Stomach smooth muscle (tissue), 2 donors: Measurements from ENCODE around the gene FGD3.

ENCODE experiments used
- H3K27ac ChIP-seq: one replicate; pipeline ENCODE4 v1.7.0; 2013; ENCODE audit warnings: mild to moderate bottlenecking, low read length, inconsistent platforms
- H3K27me3 ChIP-seq, 2 donors: one replicate each; pipeline ENCODE4 v1.7.0; 2013; ENCODE audit warnings: low read length in 2 of 2; ENCODE audit not compliant: insufficient read depth in 2 of 2, control insufficient read depth in 1 of 2
- H3K36me3 ChIP-seq, 2 donors: one replicate each; pipeline ENCODE4 v1.7.0; 2013; ENCODE audit warnings: low read length in 2 of 2; ENCODE audit not compliant: control insufficient read depth in 2 of 2, insufficient read depth in 2 of 2
- H3K4me1 ChIP-seq: one replicate; pipeline ENCODE4 v1.7.0; 2013; ENCODE audit warnings: low read length; ENCODE audit not compliant: control insufficient read depth, insufficient read depth
- H3K4me3 ChIP-seq, 2 donors: one replicate each; pipeline ENCODE4 v1.7.0; 2013; ENCODE audit warnings: low read length in 2 of 2
- H3K9ac ChIP-seq, 2 donors: one replicate each; pipeline ENCODE4 v1.7.0; 2013; ENCODE audit warnings: low read length in 2 of 2, mild to moderate bottlenecking in 1 of 2
- H3K9me3 ChIP-seq, 2 donors: one replicate each; pipeline ENCODE4 v1.7.0; 2013; ENCODE audit warnings: low read length in 2 of 2; ENCODE audit not compliant: control insufficient read depth in 2 of 2
- donor health status: healthy.
- donor health status: Pancreatic carcinoma.

Gene FGD3

GRCh38 chr9:92944921-92945320, 2.4 kb upstream of the FGD3 start:
- Histone ChIP-seq H3K9me3 (no peaks in the 10 kb centered on the region), H3K4me3 (no peak overlapping the region), H3K27ac (no peak overlapping the region), H3K9ac (no peak overlapping the region), H3K4me1 (peaks cover 9% of the 10 kb centered on the region), H3K36me3 (no peaks in the 10 kb centered on the region), H3K27me3 (peaks cover 24 to 26% of the 10 kb centered on the region in 2 donors)

- no peak overlapping the region for H3K27ac ChIP-seq
- H3K4me1 ChIP-seq, result peaks cover 9% of the 10 kb centered on the region
- H3K4me3 ChIP-seq, result no peak overlapping the region
- H3K9ac ChIP-seq, result no peak overlapping the region
- no peaks in the 10 kb centered on the region for H3K9me3 ChIP-seq
- peaks cover 19 to 24% of the 10 kb centered on the region in 2 donors for H3K27me3 ChIP-seq
- H3K36me3 ChIP-seq, result no peaks in the 10 kb centered on the region
Observed at GRCh38 chr9:92945796-92946195, 1.5 kb upstream of the FGD3 start.

GRCh38 chr9:92948038-92948534, 763 bp downstream of the FGD3 start:
- no peak overlapping the region for H3K9ac ChIP-seq
- H3K27me3 ChIP-seq, result peaks cover 19 to 24% of the 10 kb centered on the region in 2 donors
- peak overlapping the region; percentile 58 to 72 for H3K4me3 ChIP-seq
- H3K36me3 ChIP-seq, result no peaks in the 10 kb centered on the region
- H3K9me3 ChIP-seq, result no peaks in the 10 kb centered on the region
- peaks cover 9% of the 10 kb centered on the region for H3K4me1 ChIP-seq
- H3K27ac ChIP-seq, result no peak overlapping the region

GRCh38 chr9:92948632-92949031, 1.3 kb downstream of the FGD3 start:
- H3K9ac ChIP-seq, result no peak overlapping the region
- H3K36me3 ChIP-seq, result no peaks in the 10 kb centered on the region
- no peak overlapping the region for H3K4me3 ChIP-seq
- H3K4me1 ChIP-seq, result peaks cover 9% of the 10 kb centered on the region
- H3K27ac ChIP-seq, result no peak overlapping the region
- H3K9me3 ChIP-seq, result no peaks in the 10 kb centered on the region
- H3K27me3 ChIP-seq, result peaks cover 19 to 27% of the 10 kb centered on the region in 2 donors

GRCh38 chr9:92949266-92949982, 2.1 kb downstream of the FGD3 start:
- H3K27me3 ChIP-seq, result peaks cover 19 to 27% of the 10 kb centered on the region in 2 donors
- peaks cover 9% of the 10 kb centered on the region for H3K4me1 ChIP-seq
- no peak overlapping the region for H3K27ac ChIP-seq

GRCh38 chr9:92950359-92950955, 3.1 kb downstream of the FGD3 start:
- Histone ChIP-seq H3K27ac (no peak overlapping the region), H3K36me3 (no peaks in the 10 kb centered on the region), H3K4me1 (peaks cover 9% of the 10 kb centered on the region), H3K27me3 (peaks cover 22 to 27% of the 10 kb centered on the region in 2 donors), H3K9ac (no peak overlapping the region), H3K9me3 (no peaks in the 10 kb centered on the region), H3K4me3 (no peak overlapping the region)

More at GRCh38 chr9:92949266-92949982, 2.1 kb downstream of the FGD3 start:
- H3K9me3 ChIP-seq, result no peaks in the 10 kb centered on the region
- no peak overlapping the region for H3K4me3 ChIP-seq
- H3K36me3 ChIP-seq, result no peaks in the 10 kb centered on the region
- no peak overlapping the region for H3K9ac ChIP-seq

GRCh38 chr9:92952906-92953610, 5.7 kb downstream of the FGD3 start:
- no peak overlapping the region for H3K9ac ChIP-seq
- H3K4me3 ChIP-seq, result no peak overlapping the region
- H3K36me3 ChIP-seq, result no peaks in the 10 kb centered on the region
- no peak overlapping the region for H3K27ac ChIP-seq
- peaks cover 9 to 17% of the 10 kb centered on the region in 2 donors for H3K27me3 ChIP-seq
- no peaks in the 10 kb centered on the region for H3K4me1 ChIP-seq
- no peaks in the 10 kb centered on the region for H3K9me3 ChIP-seq

- Histone ChIP-seq H3K9me3 (no peaks in the 10 kb centered on the region), H3K36me3 (no peaks in the 10 kb centered on the region), H3K4me3 (no peak overlapping the region), H3K9ac (no peak overlapping the region), H3K4me1 (no peaks in the 10 kb centered on the region), H3K27ac (no peak overlapping the region), H3K27me3 (peaks cover 5 to 9% of the 10 kb centered on the region in 2 donors)
Observed at GRCh38 chr9:92954049-92954861, 6.9 kb downstream of the FGD3 start.

- Histone ChIP-seq H3K4me1 (no peaks in the 10 kb centered on the region), H3K4me3 (no peak overlapping the region), H3K27me3 (peaks cover 3 to 4% of the 10 kb centered on the region in 2 donors), H3K9ac (no peak overlapping the region), H3K36me3 (no peaks in the 10 kb centered on the region), H3K27ac (no peak overlapping the region), H3K9me3 (no peaks in the 10 kb centered on the region)
Observed at GRCh38 chr9:92954886-92955285, 7.6 kb downstream of the FGD3 start.

GRCh38 chr9:92960561-92961290, 13.4 kb downstream of the FGD3 start:
- H3K9ac ChIP-seq, result no peak overlapping the region
- H3K27me3 ChIP-seq, result peaks cover 0 to 3% of the 10 kb centered on the region in 2 donors
- H3K9me3 ChIP-seq, result peaks cover 0 to 8% of the 10 kb centered on the region in 2 donors
- H3K27ac ChIP-seq, result no peak overlapping the region
- no peaks in the 10 kb centered on the region for H3K36me3 ChIP-seq
- no peak overlapping the region for H3K4me3 ChIP-seq
- no peaks in the 10 kb centered on the region for H3K4me1 ChIP-seq
